ENCODE data around the gene IGSF11.
"Not testable (repeated sequence)": the region's sequence is repeated elsewhere in the genome, so short reads cannot be mapped to it uniquely, and the experiment has no call there.

IGSF11 gene

DNA sequence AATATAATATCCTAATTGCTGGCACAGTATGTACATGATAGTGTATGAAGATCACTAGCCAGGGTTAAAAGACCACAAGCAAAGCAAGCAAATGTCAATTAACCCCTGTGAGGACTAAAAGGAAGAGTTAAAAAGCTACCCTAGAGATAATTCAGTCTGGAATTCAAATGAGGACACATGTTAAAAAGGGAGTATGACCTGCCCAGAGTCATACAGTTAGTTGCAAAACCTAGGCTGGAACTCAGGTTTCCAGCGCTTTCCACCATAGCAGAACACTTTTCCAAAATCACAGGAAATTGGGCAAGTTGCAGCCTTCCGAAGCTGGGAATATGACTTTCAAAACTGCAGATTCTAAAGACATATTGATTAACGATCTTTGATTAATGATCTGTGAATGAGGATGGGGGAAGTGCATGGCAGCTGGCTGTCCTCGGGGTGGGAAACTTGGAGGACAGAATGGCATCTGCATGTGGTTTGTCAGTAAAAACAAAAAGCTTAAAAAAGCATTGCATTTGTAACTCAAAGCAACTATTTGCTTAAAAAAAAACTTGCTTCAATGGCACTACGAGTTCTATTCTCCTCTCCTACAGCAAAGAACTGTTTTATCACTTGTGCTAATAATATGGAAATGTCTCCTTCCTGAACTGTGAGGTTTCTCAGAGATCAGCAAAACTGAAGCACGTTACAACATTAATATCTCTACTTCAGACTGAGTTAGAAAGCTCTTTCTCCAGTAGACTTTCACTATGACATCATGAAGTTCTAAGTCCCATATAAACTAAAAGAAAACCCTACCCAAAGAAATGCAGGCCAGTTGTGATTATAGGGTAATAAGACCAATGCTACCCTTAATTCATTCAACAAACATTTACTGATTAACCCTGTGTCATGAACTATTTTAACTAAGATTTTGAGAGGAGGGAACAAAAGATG, 46.2 kb downstream of the IGSF11 start:
- DNase-seq = no peak

GRCh38 chr3:118987477-118987876, 47.2 kb downstream of the IGSF11 start:
- DNase-seq = no peak

DNA sequence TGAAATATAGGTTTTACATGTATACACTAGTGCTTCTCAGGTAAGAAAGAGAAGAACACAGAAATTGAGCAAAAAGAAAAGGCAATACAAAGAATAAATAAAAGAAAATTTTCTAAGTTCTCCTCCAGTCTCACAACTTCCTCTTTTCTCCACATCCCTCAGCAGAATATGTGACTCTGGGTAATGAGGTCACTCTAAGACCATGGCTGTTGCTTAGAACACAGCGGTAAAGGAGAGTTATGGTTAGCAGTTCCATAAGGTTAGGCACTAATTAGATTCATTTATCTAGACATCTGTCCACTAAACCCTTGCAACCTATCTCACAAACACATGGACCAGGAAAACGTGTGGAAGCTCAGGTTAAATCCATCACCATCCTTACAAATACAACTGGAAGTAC, 47.9 kb downstream of the IGSF11 start:
- no peak for DNase-seq

DNA sequence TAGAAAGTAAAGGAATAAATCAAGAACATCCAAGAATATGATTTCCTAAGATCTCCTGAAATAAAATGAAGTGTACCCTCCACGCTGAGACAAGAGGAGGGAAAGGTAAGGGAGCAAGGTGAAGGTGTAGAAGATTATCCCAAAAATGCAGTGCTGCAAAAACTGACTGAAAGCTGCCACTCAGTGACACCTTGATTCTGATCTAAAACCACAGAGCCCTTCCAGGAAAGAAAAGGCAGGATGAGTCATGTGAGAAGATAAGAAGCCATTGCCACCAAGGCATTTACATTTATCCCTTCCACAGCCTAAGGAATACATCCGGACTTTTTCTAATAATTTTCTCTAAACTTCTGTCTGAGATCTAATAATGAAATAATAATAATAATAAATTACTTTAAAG, 49.9 kb downstream of the IGSF11 start:
- DNase-seq = no peak

GRCh38 chr3:118981494-118982134, 53.0 kb downstream of the IGSF11 start:
- no peak for DNase-seq

DNA sequence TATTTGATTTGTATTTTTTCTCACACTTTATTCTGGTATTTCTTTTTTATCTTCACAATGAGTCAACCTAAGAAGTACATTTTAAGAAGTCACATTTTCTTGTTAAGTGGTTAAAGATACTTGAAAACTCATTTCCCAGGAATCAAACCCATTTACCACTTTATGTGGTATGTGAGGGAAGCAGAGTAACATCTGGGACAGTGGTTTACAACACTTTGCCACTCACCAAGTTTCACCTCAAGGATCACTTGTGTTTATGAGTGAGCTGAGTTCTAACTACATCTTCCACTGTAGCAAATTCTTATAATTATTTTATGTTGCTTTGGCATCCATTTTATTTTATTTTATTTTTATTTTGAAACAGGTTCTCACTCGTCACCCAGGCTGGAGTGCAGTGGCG, 53.8 kb downstream of the IGSF11 start:
- no peak for DNase-seq

GRCh38 chr3:118978393-118978758, 56.3 kb downstream of the IGSF11 start:
- DNase-seq = no peak

DNA sequence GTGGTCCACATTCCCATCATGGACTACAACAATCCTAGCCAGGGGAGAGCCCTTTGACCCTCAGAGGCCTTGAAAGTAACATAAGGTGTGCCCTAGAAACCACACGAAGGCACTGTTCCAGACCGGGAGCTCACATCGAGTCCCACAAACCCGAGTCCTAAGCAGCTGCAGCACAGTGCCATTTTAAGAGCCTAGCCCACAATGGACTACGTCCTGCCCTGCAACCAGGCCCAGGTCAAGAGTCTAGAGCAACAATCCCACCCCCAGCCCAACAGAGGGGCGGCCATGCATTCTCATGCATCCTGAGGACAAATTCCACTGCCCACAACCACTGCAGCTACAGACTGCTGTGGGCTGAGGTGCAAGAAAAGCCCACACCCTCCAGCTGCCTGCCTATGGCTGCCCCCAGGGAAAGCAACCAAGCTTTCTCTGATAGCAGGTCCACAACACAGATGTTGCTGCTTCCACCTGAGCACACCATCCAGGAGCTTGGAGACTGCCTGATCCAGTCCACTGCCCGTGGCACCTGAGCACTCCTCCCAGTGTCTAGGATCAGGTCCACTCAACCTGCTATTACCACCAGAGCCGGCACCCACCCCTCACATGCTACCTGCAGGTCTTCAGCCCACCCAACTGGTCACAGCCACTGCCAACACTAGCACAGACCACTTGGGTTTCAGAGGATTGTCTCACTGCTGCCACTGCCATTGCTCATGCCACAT, 56.8 kb downstream of the IGSF11 start:
- DNase-seq = no peak

- no peak for DNase-seq
Observed at GRCh38 chr3:118977118-118977517, 57.5 kb downstream of the IGSF11 start.

DNA sequence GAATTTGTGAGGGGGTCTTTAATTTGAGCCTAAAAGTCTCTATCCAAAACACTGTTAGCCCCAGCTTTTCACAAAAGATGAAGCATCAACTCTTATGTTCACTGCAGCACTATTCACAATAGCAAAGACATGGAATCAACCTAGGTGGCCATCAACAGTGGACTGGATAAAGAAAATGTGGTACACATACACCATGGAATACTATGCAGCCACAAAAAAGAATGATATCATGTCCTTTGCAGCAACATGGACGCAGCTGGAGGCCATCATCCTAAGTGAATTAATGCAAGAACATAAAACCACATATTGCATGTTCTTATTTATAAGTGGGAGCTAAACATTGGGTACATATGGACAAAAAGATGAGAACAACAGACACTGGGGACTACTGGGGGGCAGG, 59.2 kb downstream of the IGSF11 start:
- DNase-seq = not testable (repeated sequence)

DNA sequence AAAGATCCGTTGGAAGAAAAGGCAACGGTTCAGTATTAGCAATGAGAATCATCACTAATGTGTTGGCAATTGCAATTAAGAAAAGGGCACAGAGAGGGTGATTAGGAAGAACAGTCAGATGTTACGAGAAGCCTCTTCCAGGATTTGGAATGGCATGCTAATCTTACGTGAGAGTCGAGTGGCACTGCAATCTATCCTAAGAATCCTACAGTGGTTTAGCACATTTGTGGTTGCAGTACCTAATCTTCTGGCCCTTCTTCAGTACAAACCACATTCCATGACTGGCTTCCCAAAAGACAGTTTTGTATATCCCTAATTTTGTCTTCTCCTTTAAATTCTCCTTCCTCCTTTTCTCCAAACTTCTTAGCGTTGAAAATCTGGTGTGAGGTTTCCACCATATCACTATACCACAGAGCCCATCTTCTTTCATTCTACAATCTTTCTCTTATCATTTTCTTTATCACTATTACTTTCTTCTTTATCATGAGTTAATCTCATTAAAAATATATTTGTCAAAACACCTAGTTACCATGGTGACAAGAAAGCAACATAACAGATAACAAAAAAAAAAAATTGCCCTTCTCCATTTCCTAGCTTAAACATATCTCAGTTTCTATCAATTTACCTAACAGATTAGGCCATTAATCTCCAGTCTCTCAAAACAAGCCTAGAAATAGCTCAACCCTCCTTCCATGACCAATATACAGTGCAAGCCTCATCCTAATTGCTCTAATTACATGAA, 60.1 kb downstream of the IGSF11 start:
- no peak for DNase-seq

- DNase-seq = no peak
Observed at GRCh38 chr3:118973050-118973449, 61.6 kb downstream of the IGSF11 start.

DNA sequence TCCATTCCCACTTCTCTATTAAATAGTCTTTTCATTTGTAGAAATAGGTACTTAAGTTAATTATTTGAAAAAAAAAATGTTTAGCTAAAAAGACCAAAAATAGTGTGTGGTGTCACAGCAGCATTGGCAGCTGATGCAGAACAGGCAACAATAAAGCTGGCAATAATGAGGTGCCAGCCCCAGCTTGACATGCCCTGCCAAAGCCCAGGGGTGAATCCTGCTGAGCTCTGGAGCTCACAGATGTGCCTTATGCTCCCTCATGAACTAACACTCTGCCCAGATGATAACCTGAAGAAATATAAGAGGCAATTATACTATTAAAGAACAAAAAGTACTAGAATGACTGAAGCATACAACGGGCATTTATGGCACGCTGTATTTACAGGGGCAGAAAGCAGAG, 63.8 kb downstream of the IGSF11 start:
- no peak for DNase-seq

GRCh38 chr3:118968640-118969039, 66.0 kb downstream of the IGSF11 start:
- no peak for DNase-seq

DNA sequence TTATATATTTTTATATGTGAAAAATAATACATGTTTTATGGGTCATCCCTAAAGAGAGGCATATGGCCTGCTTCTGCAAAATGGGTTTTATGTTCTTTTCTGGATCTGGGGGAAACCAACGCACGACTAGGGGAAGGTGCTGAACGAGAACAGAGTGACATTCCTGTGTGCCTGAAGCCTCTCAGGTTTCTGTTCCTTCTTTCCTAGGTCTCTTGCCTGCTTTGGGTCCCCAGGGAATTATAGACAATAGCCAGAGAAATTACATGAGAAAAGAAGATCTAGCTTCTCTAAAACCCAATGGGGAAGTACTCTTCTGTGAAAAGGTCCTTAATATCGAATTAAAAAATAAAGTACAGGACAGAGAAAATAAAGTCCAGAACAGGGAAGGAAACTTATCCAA, 66.5 kb downstream of the IGSF11 start:
- DNase-seq = no peak

DNA sequence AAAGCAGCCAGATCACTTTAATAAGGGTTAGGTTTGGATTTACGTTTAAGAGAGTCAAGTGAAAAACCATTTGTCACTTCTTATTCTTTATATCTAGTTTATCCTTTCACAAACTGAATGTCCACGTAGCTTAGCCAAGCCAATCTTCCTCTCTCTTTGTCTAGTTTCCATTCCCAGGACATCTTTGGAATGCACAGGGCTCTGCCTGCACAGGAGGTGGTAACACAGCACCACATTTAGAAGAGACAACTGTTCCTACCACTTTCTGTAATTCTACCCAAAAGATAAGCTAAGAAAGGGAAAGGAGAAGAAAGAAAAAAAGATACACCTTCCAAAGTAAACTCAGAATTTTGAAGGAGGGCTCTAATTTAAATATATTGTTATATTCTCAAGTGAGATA, 67.9 kb downstream of the IGSF11 start:
- no peak for DNase-seq

DNA sequence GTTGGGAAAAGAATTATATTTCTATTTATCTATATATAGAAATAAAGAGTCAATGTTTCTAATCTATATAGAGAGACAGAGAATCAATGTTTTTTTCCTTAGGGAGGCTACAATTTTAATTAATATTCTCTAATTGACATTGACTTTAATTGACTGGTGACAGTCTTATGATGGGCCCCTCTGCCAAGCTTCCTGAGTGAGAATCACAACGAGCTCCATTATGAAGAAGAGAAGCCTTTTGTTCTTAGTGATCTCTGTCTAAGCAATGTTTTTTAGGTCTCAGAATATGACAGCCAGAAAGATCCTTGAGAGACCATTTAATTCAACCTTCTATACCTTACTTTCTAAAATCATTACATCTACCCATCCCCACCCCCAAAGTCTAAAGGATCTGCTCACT, 70.9 kb downstream of the IGSF11 start:
- DNase-seq = no peak

DNA sequence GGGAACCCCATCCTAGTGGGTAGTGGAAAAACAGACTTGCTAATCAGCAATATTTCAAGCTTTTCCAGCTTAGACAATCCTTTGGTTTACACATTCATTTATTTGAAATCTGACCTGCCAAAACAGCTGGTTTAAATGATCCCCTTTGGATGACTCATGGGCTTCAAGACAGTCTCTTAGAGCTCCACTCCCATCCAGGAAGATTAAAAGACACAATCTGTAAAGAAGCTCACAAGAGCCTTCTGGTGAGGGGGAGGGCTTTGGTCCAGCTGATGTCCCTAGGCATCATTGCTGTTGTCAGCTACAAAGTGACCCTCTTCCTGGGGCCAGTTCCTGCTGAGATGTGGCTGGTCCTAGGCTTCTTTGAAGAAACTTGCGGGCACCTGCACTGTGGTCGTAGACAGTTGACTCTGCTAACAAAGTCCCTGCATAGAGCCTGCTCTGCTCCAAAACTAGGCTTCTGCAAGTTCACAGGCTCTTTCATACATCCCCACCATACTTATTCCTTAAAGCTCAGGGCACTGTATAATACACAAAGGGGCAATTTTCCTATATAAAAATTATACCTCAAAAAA, 73.7 kb downstream of the IGSF11 start:
- no peak for DNase-seq

DNA sequence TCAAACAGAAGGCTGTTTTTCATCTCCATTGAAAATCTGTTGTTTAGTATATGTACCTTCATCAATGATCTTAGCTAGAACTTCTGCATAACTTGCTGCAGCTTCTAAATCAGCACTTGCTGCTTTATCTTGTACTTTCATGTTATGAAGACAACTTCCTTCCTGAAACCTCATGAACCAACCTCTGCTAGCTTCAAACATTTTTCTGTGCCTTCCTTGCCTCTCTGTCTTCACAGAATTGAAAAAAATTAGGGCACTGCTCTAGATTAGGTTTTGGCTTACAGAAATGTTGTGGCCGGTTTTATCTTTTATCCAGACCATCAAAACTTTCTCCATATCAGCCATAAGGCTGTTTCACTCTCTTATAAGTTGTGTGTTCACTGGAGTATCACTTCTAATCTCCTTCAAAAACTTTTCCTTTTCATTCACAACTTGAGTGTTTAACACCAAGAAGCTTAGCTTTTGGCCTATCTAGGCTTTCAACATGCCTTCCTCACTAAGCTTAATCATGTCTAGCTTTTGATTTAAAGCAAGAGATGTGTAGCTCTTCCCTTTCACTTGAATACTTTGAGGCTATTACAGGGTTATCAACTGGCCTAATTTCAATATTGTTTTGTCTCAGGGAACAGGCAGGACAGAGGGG, 78.6 kb downstream of the IGSF11 start:
- no peak for DNase-seq

DNA sequence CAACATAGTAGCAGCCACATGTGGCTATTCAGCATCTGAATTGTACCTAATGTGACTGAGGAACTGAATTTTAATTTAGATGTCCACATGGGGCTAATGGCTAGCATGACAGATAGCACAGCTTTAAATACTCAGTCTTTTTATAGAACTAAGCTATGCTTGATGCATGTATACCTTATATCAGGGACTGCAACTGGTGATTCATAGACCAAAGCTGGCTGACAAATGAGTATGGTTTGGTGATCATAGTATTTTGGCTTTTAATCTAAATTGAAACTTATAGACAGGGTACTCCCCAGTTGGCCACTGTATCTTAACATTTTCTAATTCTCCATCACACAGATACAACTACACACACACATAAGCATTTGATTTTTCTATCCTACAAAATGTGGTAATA, 83.6 kb downstream of the IGSF11 start:
- no peak for DNase-seq

- DNase-seq = no peak
Observed at GRCh38 chr3:118949113-118949760, 85.4 kb downstream of the IGSF11 start.

DNA sequence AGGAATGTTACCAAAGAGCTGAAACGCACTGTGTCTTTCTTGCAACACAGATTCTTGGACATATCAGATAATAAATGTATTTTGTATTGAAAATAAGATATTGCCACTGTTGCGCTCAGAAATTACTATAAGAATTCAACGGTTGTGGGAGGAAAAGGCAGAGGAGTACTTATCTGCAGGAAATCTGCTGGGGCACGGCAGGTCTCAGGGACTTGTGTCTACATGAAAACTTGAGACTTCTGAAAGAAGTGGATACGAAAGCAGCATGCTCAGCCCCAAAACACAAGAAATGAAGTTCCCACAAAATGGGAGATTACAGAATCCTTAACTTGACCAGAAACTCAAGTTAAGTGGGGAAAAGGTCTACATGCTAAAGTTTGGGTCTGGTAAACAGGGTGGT, 86.5 kb downstream of the IGSF11 start:
- DNase-seq = no peak

All from NCI-H510A treated with DMSO at 0.1 percent for 48 hours (cell line).